ENCODE data around the gene SLC22A24.

Gene SLC22A24

GRCh38 chr11:63042596-63042995 lies 101.4 kb downstream of the SLC22A24 start:
- no peaks in the 10 kb centered on the region for H3K4me1 ChIP-seq
- DNase-seq: no peak
- no peaks in the 10 kb centered on the region for H3K9me3 ChIP-seq
- no peak overlapping the region for H3K4me3 ChIP-seq (ENCODE audit: low read depth, low read length)
- H3K27me3 ChIP-seq: no peaks in the 10 kb centered on the region
- H3K36me3 ChIP-seq: no peaks in the 10 kb centered on the region
- no peak for TF ChIP-seq CTCF (IDR thresholded peaks at IDR 0.05; ENCODE audit: low read depth, low read length)

- Histone ChIP-seq H3K36me3 (no peaks in the 10 kb centered on the region), H3K9me3 (no peaks in the 10 kb centered on the region), H3K4me3 (ENCODE audit: low read depth, low read length) (no peak overlapping the region), H3K4me1 (no peaks in the 10 kb centered on the region), H3K27me3 (no peaks in the 10 kb centered on the region)
- DNase-seq: no peak
- no peak for TF ChIP-seq CTCF (IDR thresholded peaks at IDR 0.05; ENCODE audit: low read depth, low read length)
Measured at GRCh38 chr11:63032457-63032856, 111.6 kb downstream of the SLC22A24 start.

Measured in BE2C (cell line).